T-helper 17 cell (primary cell): ENCODE measurements around the gene CATSPERE. TPM values are rescaled to one million over a fixed set of nuclear protein-coding genes. Genes with fewer than 3 reads are reported as not detected.

Experiments
- ATAC-seq: fragments of 150-1000 bp; cut with Tn5 transposase; 2 replicates; pipeline ENCODE4 v1.10.0; 2021; ENCODE audit warnings: mild to moderate bottlenecking, moderate library complexity
- DNase-seq, 3 donors: peaks; one replicate each; pipeline versions ENCODE4 v3.0.0 to v3.0.0-alpha.2; 2020 to 2021
- H3K9me3 ChIP-seq: one replicate; pipeline ENCODE4 v1.7.0; 2013; ENCODE audit warnings: low read length, mild to moderate bottlenecking; ENCODE audit not compliant: control insufficient read depth, poor library complexity, severe bottlenecking
- H3K27ac Mint-ChIP-seq: one replicate; pipeline ENCODE4 v1.8.0; 2022; ENCODE audit warnings: mild to moderate bottlenecking, moderate library complexity, mixed read lengths
- H3K27me3 Mint-ChIP-seq: one replicate; pipeline ENCODE4 v1.8.0; 2022; ENCODE audit warnings: mixed read lengths
- H3K36me3 Mint-ChIP-seq: one replicate; pipeline ENCODE4 v1.8.0; 2022; ENCODE audit warnings: low read depth, mixed read lengths
- H3K4me1 Mint-ChIP-seq: one replicate; pipeline ENCODE4 v1.8.0; 2022; ENCODE audit warnings: mild to moderate bottlenecking, mixed read lengths
- H3K4me3 Mint-ChIP-seq: one replicate; pipeline ENCODE4 v1.8.0; 2022; ENCODE audit warnings: mild to moderate bottlenecking, moderate library complexity, mixed read lengths
- total RNA-seq, 4 donors: library from RNA in 2 of 4; stranded (reverse) in 2 of 4; gene quantifications; one replicate each; pipeline ENCODE4 v1.2.3 and lab custom pipeline; 2022 to 2026

CATSPERE gene
- total RNA-seq, 2 donors from 2014 or later: 0.18 to 0.47 TPM

- no peaks in the 10 kb centered on the region for H3K36me3 Mint-ChIP-seq
- ATAC-seq (no peak), DNase-seq (no peak)
- H3K9me3 ChIP-seq: peaks cover 2% of the 10 kb centered on the region
- H3K4me3 Mint-ChIP-seq: no peak overlapping the region
- H3K27me3 Mint-ChIP-seq: peaks cover 5% of the 10 kb centered on the region
- peaks cover 3% of the 10 kb centered on the region for H3K4me1 Mint-ChIP-seq
- no peak overlapping the region for H3K27ac Mint-ChIP-seq
These were observed 124.8 kb downstream of the CATSPERE start for GRCh38 chr1:244585867-244586266.

DNA sequence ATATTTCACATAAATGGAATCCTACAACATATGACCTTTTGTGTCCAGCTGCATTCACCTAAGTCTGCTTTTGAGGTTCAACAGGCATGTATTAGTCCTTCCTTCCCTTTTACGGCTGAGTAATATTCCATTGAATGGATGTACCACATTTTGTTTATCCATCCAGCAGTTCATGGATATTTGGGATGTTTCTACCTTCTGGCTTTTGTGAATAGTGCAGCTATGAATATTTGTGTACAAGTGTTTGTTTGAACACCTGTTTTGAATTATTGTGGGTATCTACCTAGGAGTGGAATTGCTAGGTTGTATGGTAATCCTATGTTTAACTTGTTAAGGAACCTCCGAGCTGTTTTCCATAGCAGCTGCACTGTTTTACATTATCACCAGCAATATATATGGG lies 129.6 kb downstream of the CATSPERE start:
- DNase-seq: no peak
- peaks cover 2% of the 10 kb centered on the region for H3K4me1 Mint-ChIP-seq
- H3K27ac Mint-ChIP-seq: no peak overlapping the region
- no peaks in the 10 kb centered on the region for H3K36me3 Mint-ChIP-seq
- peaks cover 2% of the 10 kb centered on the region for H3K9me3 ChIP-seq
- peaks cover 13% of the 10 kb centered on the region for H3K27me3 Mint-ChIP-seq
- H3K4me3 Mint-ChIP-seq: no peak overlapping the region
- ATAC-seq: no peak

DNA sequence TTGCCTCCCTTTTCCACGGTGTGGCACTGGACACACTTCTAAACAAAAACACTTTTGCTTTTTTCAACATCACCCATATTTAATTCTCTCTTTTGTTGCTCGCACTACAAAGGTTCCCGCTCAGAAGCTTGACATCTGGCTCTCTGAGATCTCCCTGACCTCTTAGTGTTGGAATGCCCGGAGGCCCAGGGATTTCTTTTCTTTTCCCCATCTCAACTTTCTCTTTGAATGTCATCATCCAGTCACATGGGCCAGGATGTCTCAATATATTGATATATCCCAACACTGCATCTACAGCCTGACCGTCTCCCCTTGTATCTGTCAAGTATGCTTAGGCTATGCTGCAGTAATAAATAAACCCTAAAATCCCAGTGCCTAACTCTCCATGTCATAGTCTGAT lies 137.5 kb downstream of the CATSPERE start:
- ATAC-seq (no peak), DNase-seq (no peak)
- peak overlapping the region; percentile 93 for H3K27ac Mint-ChIP-seq
- H3K36me3 Mint-ChIP-seq: peaks cover 4% of the 10 kb centered on the region
- H3K27me3 Mint-ChIP-seq: peaks cover 46% of the 10 kb centered on the region
- H3K4me3 Mint-ChIP-seq: no peak overlapping the region
- H3K9me3 ChIP-seq: no peaks in the 10 kb centered on the region
- H3K4me1 Mint-ChIP-seq: peaks cover 17% of the 10 kb centered on the region

GRCh38 chr1:244599937-244600350 lies 138.9 kb downstream of the CATSPERE start:
- Mint-ChIP-seq H3K4me3 (peak overlapping the region; percentile 82), H3K27me3 (peaks cover 44% of the 10 kb centered on the region), H3K27ac (peak overlapping the region; percentile 93), H3K36me3 (peaks cover 4% of the 10 kb centered on the region), H3K4me1 (peaks cover 15% of the 10 kb centered on the region)
- DNase-seq (peak in 1 of 3 donors; percentile 11), ATAC-seq (peak; percentile 94)
- no peaks in the 10 kb centered on the region for H3K9me3 ChIP-seq

- DNase-seq (no peak), ATAC-seq (no peak)
- Mint-ChIP-seq H3K36me3 (peaks cover 4% of the 10 kb centered on the region), H3K27me3 (peaks cover 38% of the 10 kb centered on the region), H3K4me3 (no peak overlapping the region), H3K27ac (peak overlapping the region; percentile 93), H3K4me1 (peaks cover 18% of the 10 kb centered on the region)
- no peaks in the 10 kb centered on the region for H3K9me3 ChIP-seq
These were observed 140.3 kb downstream of the CATSPERE start for GRCh38 chr1:244601336-244601735.

GRCh38 chr1:244603498-244603897 lies 142.4 kb downstream of the CATSPERE start:
- H3K4me3 Mint-ChIP-seq: no peak overlapping the region
- no peak for DNase-seq
- H3K36me3 Mint-ChIP-seq: peaks cover 3% of the 10 kb centered on the region
- H3K9me3 ChIP-seq: no peaks in the 10 kb centered on the region
- no peak for ATAC-seq
- no peak overlapping the region for H3K27ac Mint-ChIP-seq
- H3K4me1 Mint-ChIP-seq: peaks cover 15% of the 10 kb centered on the region
- H3K27me3 Mint-ChIP-seq: peaks cover 41% of the 10 kb centered on the region

DNA sequence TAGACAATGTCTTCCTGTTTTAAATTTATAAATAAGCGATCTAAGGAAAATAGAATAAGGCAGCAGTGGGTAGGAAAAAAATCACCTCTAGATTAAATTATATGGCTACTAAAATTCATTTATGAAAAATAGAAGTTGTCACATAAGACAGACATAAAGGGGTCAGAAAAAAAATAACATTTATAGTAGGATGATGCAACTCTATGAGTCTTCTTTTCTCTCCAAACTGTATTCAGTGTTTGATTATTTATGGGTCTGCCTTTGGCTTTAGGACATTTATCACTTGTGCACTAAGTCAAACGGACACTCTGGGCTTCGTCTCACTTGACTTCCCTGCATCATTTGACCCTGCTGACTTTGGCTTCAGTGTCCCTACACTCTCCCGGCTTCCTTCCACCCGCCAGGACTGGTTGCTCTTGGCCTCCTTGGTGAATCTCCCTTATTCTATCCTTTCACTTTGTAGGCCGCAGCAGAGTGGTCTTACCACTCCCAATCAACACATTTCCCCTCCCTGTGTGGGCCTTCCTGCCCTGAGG lies 144.8 kb downstream of the CATSPERE start:
- H3K27me3 Mint-ChIP-seq: peaks cover 34% of the 10 kb centered on the region
- DNase-seq: no peak
- peaks cover 3% of the 10 kb centered on the region for H3K36me3 Mint-ChIP-seq
- H3K4me1 Mint-ChIP-seq: peaks cover 4% of the 10 kb centered on the region
- H3K9me3 ChIP-seq: no peaks in the 10 kb centered on the region
- ATAC-seq: no peak
- H3K4me3 Mint-ChIP-seq: no peak overlapping the region
- H3K27ac Mint-ChIP-seq: no peak overlapping the region

DNA sequence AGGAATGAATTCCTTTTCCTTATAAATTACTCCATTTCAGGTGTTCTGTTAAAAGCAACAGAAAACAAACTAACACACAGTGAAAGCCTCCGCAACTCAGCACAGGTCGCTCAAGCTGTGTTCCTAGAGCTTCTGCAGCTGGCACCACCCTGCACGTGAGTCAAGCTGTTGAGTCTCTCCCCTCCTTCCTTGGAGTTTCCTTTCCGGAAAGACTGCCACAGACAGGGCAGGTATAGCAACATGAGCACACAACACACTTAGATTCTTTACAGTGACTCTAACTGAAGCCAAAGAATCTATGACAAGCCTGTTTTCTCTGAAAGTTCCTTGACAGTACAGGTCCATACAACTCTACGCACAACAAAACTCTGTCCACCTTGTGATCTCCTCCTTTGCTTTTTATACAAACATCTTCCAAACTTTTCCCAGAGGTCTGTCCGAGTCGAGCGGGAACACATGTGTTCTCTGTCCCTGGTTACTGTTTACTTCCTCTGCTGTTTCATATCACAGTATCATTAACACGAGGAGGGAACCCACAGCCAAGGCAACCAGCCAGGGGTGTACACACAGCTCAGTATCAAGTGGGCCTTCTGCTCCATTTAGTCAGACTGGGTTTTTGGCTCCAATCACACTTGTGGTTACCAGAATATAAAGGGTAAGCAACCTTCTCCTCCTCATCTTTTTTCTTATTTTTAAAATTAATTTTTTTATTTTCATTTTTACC lies 153.2 kb downstream of the CATSPERE start:
- no peak for DNase-seq
- H3K27ac Mint-ChIP-seq: no peak overlapping the region
- no peaks in the 10 kb centered on the region for H3K27me3 Mint-ChIP-seq
- H3K4me1 Mint-ChIP-seq: peaks cover 2% of the 10 kb centered on the region
- H3K4me3 Mint-ChIP-seq: no peak overlapping the region
- H3K36me3 Mint-ChIP-seq: no peaks in the 10 kb centered on the region
- no peaks in the 10 kb centered on the region for H3K9me3 ChIP-seq
- ATAC-seq: no peak

DNA sequence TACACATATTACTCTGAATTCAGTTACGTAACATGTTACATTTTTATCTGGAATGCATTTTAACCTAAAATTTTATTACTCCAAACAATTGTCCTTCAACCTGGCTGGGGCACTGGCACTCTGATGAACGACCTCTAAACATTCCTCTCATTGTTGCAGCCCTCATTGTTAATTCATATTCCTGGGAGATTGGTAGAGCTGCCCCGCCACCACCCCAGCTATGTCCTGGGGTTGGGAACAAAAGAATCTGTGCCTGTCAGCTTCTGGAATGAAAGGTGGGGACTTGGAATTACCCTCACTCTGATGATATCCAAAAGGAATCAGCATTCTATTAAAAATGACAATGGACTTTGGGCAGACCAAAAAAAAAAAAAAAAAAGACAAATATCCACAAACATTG lies 153.8 kb downstream of the CATSPERE start:
- no peak for ATAC-seq
- Mint-ChIP-seq H3K4me3 (no peak overlapping the region), H3K27me3 (no peaks in the 10 kb centered on the region)

DNA sequence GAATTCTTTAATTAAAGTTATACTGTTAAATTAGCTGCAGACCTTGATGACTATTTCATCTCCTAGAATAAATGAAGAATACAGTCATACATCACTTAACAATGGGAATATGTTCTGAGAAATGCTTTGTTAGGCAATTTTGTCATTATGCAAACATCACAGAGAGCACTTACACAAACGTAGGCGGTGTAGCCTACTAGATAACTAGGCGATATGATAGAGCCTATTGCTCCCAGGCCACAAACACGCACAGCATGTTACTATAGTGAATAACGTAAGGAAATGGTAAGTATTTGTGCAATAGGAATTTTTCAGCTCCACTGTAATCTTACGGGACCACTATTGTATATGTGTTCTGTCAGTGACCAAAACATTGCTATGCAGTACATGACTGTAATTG lies 154.2 kb downstream of the CATSPERE start:
- ATAC-seq (no peak), DNase-seq (no peak)
- H3K27me3 Mint-ChIP-seq: no peaks in the 10 kb centered on the region
- H3K4me3 Mint-ChIP-seq: no peak overlapping the region
- no peaks in the 10 kb centered on the region for H3K9me3 ChIP-seq
- H3K4me1 Mint-ChIP-seq: peaks cover 2% of the 10 kb centered on the region
- no peak overlapping the region for H3K27ac Mint-ChIP-seq
- no peaks in the 10 kb centered on the region for H3K36me3 Mint-ChIP-seq

More for the DNA sequence above, 153.8 kb downstream of the CATSPERE start:
- peaks cover 2% of the 10 kb centered on the region for H3K4me1 Mint-ChIP-seq
- no peaks in the 10 kb centered on the region for H3K36me3 Mint-ChIP-seq
- DNase-seq: no peak
- H3K9me3 ChIP-seq: no peaks in the 10 kb centered on the region
- no peak overlapping the region for H3K27ac Mint-ChIP-seq

- ATAC-seq (no peak), DNase-seq (no peak)
- Mint-ChIP-seq H3K4me3 (no peak overlapping the region), H3K27me3 (peaks cover 36% of the 10 kb centered on the region), H3K4me1 (peaks cover 5% of the 10 kb centered on the region), H3K36me3 (peaks cover 2% of the 10 kb centered on the region), H3K27ac (no peak overlapping the region)
- H3K9me3 ChIP-seq: no peaks in the 10 kb centered on the region
These were observed 165.6 kb downstream of the CATSPERE start for GRCh38 chr1:244626709-244627108.

GRCh38 chr1:244628789-244629188 lies 167.7 kb downstream of the CATSPERE start:
- Mint-ChIP-seq H3K4me1 (peaks cover 5% of the 10 kb centered on the region), H3K27ac (no peak overlapping the region), H3K4me3 (no peak overlapping the region), H3K27me3 (peaks cover 36% of the 10 kb centered on the region), H3K36me3 (peaks cover 2% of the 10 kb centered on the region)
- DNase-seq (no peak), ATAC-seq (no peak)
- H3K9me3 ChIP-seq: no peaks in the 10 kb centered on the region

DNA sequence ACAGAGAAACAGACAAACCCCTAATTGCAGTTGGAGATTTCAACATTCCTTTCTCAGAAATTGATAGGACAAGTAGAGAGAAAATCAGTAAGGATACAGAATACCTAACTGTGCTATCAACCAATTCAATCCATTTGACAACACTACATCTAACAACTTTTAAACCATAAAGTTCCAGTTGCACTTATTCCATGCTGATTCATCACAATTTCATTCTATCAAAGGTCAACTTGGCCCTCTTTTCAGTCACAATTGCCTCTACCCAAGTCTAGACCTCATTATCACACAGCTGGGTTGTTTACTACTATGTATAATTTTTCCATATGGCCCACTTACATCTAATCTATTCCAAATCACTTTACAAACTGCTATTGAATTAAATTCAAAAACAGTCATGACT lies 172.1 kb downstream of the CATSPERE start:
- ATAC-seq (no peak), DNase-seq (no peak)
- H3K4me3 Mint-ChIP-seq: no peak overlapping the region
- no peaks in the 10 kb centered on the region for H3K9me3 ChIP-seq
- H3K36me3 Mint-ChIP-seq: no peaks in the 10 kb centered on the region
- H3K27me3 Mint-ChIP-seq: peaks cover 22% of the 10 kb centered on the region
- no peak overlapping the region for H3K27ac Mint-ChIP-seq
- no peaks in the 10 kb centered on the region for H3K4me1 Mint-ChIP-seq

DNA sequence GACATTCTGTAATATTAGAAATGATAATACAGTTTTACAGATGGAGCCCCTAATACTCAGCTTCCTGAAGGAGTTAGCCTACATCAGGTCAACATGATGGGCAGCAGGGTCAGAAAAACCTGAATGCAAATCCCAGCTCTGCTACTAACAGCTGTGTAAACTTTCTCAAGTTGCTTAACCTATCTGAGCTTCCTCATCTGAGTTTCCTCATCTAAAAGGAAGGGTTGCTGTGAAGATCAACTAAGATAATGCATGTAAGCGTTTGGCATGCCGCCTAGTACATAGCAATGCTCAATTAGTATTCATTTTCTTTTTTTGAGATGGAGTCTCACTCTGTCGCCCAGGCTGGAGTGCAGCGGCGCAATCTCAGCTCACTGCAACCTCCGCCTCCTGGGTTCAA lies 173.5 kb downstream of the CATSPERE start:
- DNase-seq (no peak), ATAC-seq (no peak)
- no peak overlapping the region for H3K4me3 Mint-ChIP-seq
- no peaks in the 10 kb centered on the region for H3K9me3 ChIP-seq
- no peak overlapping the region for H3K27ac Mint-ChIP-seq
- H3K27me3 Mint-ChIP-seq: peaks cover 11% of the 10 kb centered on the region
- no peaks in the 10 kb centered on the region for H3K36me3 Mint-ChIP-seq
- H3K4me1 Mint-ChIP-seq: no peaks in the 10 kb centered on the region
